K562 (cell line): Measurements from ENCODE around the gene ELFN2. TPM values are rescaled to one million over a fixed set of nuclear protein-coding genes. Genes with fewer than 3 reads are reported as not detected.

Experiments
- ATAC-seq: fragments of 200-7000 bp; cut with Tn5 transposase; 3 replicates; pipeline ENCODE4 v1.9.1; 2020; ENCODE audit warnings: moderate library complexity
- BruUV-seq: library from RNA; stranded (reverse); fragments of 400-500 nt; replicated peaks from 2 replicates; lab custom pipeline; 2021; lab: Mats Ljungman, UMichigan
- CTCF ChIA-PET: fragments of 300-600 bp; formaldehyde crosslinking; extraction: SDS; loops from one replicate; lab custom pipeline; 2021; ENCODE audit warnings: low intra/inter-chr PET ratio; lab: Yijun Ruan, JAX
- POLR2A ChIA-PET: fragments of 300-600, 350-650 bp; sonication (Branson Sonifier 250); formaldehyde crosslinking; extraction: SDS; loops from one replicate; lab custom pipeline; 2021; ENCODE audit warnings: antibody characterized with exemption, inconsistent platforms; lab: Yijun Ruan, JAX
- DNase-seq, 4 experiments: peaks; one replicate each; pipeline versions ENCODE4 v3.0.0 to v3.0.0-alpha.2; 2011 to 2018; ENCODE audit warnings: low spot score in 3 of 4, mixed read lengths in 3 of 4; ENCODE audit errors: extremely low read depth in 1 of 4
- FAIRE-seq: peaks from 2 replicates; lab custom pipeline; 2011; peaks lifted over from hg19 to GRCh38; lab: Jason Lieb, UNC
- H2AFZ ChIP-seq: 2 replicates; pipeline ENCODE4 v1.6.0; 2011; ENCODE audit warnings: low read depth, low read length, control low read depth, inconsistent platforms
- H3K27ac ChIP-seq: fragments of 200-600 bp; 3 replicates; pipeline ENCODE4 v1.8.0; 2011; ENCODE audit warnings: low read depth, mild to moderate bottlenecking, control low read depth, inconsistent platforms, low read length, moderate library complexity, mixed read lengths; ENCODE audit errors: extremely low read depth
- H3K27me3 ChIP-seq, 2 experiments: fragments of 300-600 bp in 1 of 2; 2 replicates in 1 of 2; 3 replicates in 1 of 2; pipeline versions ENCODE4 v1.6.0 to v1.8.0; 2011; ENCODE audit warnings: inconsistent platforms in 2 of 2, low read length in 2 of 2, mild to moderate bottlenecking in 1 of 2, mixed read lengths in 1 of 2, moderate library complexity in 1 of 2; ENCODE audit not compliant: control insufficient read depth in 2 of 2, insufficient read depth in 2 of 2
- H3K36me3 ChIP-seq: fragments of 300-600 bp; 3 replicates; pipeline ENCODE4 v1.8.0; 2011; ENCODE audit warnings: mild to moderate bottlenecking, low read length, inconsistent platforms; ENCODE audit not compliant: control insufficient read depth, insufficient read depth
- H3K4me1 ChIP-seq, 2 experiments: fragments of 200-600 bp in 1 of 2; replicated peaks in 1 of 2; 2 replicates in 1 of 2; 3 replicates in 1 of 2; pipeline versions ENCODE4 v1.5.1 to v1.8.0; 2011; ENCODE audit warnings: inconsistent platforms in 2 of 2, low read length in 2 of 2, mild to moderate bottlenecking in 1 of 2, mixed read lengths in 1 of 2, moderate library complexity in 1 of 2; ENCODE audit not compliant: control insufficient read depth in 2 of 2, insufficient read depth in 2 of 2
- H3K4me2 ChIP-seq: 2 replicates; pipeline ENCODE4 v1.6.1; 2011; ENCODE audit warnings: low read length, control low read depth, inconsistent platforms, mixed read lengths; ENCODE audit not compliant: insufficient read depth
- H3K4me3 ChIP-seq: fragments of 200-600 bp; sonication (generic), shearing (Covaris generic); 2 replicates; pipeline ENCODE4 v1.5.1; 2016; ENCODE audit warnings: control low read depth, inconsistent platforms
- H3K79me2 ChIP-seq: fragments of 200-600 bp; 3 replicates; pipeline ENCODE4 v1.8.0; 2011; ENCODE audit warnings: low read length, inconsistent platforms; ENCODE audit not compliant: control insufficient read depth, insufficient read depth
- H3K9ac ChIP-seq, 2 experiments: 2 replicates each; pipeline versions ENCODE4 v1.6.0 to v1.6.1; 2011; ENCODE audit warnings: low read depth in 2 of 2, low read length in 2 of 2, control low read depth in 1 of 2, inconsistent platforms in 1 of 2, mild to moderate bottlenecking in 1 of 2, mixed read lengths in 1 of 2; ENCODE audit not compliant: insufficient read depth in 1 of 2
- H3K9me1 ChIP-seq: one replicate; pipeline ENCODE4 v1.6.0; 2011; ENCODE audit warnings: inconsistent platforms, mild to moderate bottlenecking, low read length, moderate library complexity; ENCODE audit not compliant: control insufficient read depth, insufficient read depth
- H3K9me3 ChIP-seq: replicated peaks from 2 replicates; pipeline ENCODE4 v1.5.1; 2011; ENCODE audit warnings: low read depth, low read length, inconsistent platforms; ENCODE audit not compliant: control insufficient read depth, insufficient read depth
- H4K20me1 ChIP-seq: replicated peaks from 2 replicates; pipeline ENCODE4 v1.6.1; 2011; ENCODE audit warnings: low read length, inconsistent platforms, mixed read lengths; ENCODE audit not compliant: control insufficient read depth, insufficient read depth
- KLF6 ChIP-seq: fragments of 250-450 bp; sonication (Bioruptor Pico); IDR thresholded peaks from 2 replicates; pipeline ENCODE4 v1.4.0; 2020; ENCODE audit warnings: mild to moderate bottlenecking, moderate library complexity, borderline replicate concordance
- LARP7 ChIP-seq: fragments of 450-650 bp; IDR thresholded peaks from 2 replicates; pipeline ENCODE4 v1.6.1; 2016
- MAFK ChIP-seq: IDR thresholded peaks from 2 replicates; pipeline ENCODE4 v1.6.1; 2011; ENCODE audit warnings: low read length, improper control_type of control experiment
- NR4A1 ChIP-seq, 2 experiments: fragments of 250-450 bp in 1 of 2; fragments of 450-650 bp in 1 of 2; sonication (Bioruptor Pico) in 1 of 2; IDR thresholded peaks; 2 replicates each; pipeline versions ENCODE4 v1.4.0 to v1.6.1; 2016 to 2020; ENCODE audit warnings: mild to moderate bottlenecking in 2 of 2, missing compliant biosample characterization in 1 of 2, missing genetic modification characterization in 1 of 2, moderate library complexity in 1 of 2
- PTBP1 ChIP-seq: fragments of 200-400 bp; formaldehyde crosslinking; IDR thresholded peaks from 2 replicates; pipeline ENCODE4 v1.6.1; 2017; ENCODE audit warnings: low read depth, low read length
- RAD21 ChIP-seq, 2 experiments: fragments of 250-450 bp in 1 of 2; fragments of 450-650 bp in 1 of 2; sonication (Bioruptor Pico) in 1 of 2; formaldehyde crosslinking in 1 of 2; IDR thresholded peaks in 1 of 2; conservative IDR thresholded peaks in 1 of 2; 2 replicates each; pipeline versions ENCODE4 v1.4.0 to v1.8.0; 2020 to 2022; ENCODE audit warnings: mild to moderate bottlenecking in 2 of 2, moderate library complexity in 1 of 2
- SMARCA4 ChIP-seq: fragments of 450-650 bp; IDR thresholded peaks from 2 replicates; pipeline ENCODE4 v1.6.1; 2016
- TBP ChIP-seq: optimal IDR thresholded peaks from 2 replicates; pipeline ENCODE3; 2011; ENCODE audit warnings: low read depth, low read length, improper control_type of control experiment
- ZNF217 ChIP-seq: sonication (generic); formaldehyde crosslinking; IDR thresholded peaks from 2 replicates; pipeline ENCODE4 v1.8.0; 2022; ENCODE audit warnings: mild to moderate bottlenecking, missing genetic modification reagents
- ZNF282 ChIP-seq: sonication (generic); formaldehyde crosslinking; IDR thresholded peaks from 2 replicates; pipeline ENCODE4 v1.8.1; 2023; ENCODE audit warnings: missing genetic modification reagents
- WGBS: fragments of 100-300 bp; shearing (Covaris generic); methylation state at CpG from one replicate; pipeline ENCODE4 v1.1.6; 2016; ENCODE audit warnings: low coverage, mixed read lengths; ENCODE audit not compliant: insufficient coverage; ENCODE audit errors: missing lambda C conversion rate; 5-methylcytosine and 5-hydroxymethylcytosine counted together
- in situ Hi-C: fragments of 300-500 bp; cut with MboI; formaldehyde crosslinking; loops from 4 replicates; pipeline ENCODE4 v1.15.0; 2018; ENCODE audit warnings: inconsistent platforms, mixed read lengths
- intact Hi-C: fragments of 100-400 bp; cut with micrococcal nuclease; formaldehyde crosslinking; loops from 2 replicates; pipeline ENCODE4 v1.14.2; 2022
- polyA plus RNA-seq, 8 experiments: library from polyadenylated mRNA; depleted of rRNA in 4 of 8; stranded (reverse) in 5 of 8; unstranded in 3 of 8; fragments of >200 nt; fragmentation: Nextera tagmentation in 2 of 8; fragmentation: Illumina TruSeq in 1 of 8; extraction: Ambion mirVana in 2 of 8; extraction: Trizol in 1 of 8; gene quantifications; 2 replicates each; pipeline versions ENCODE4 v1.2.1 to v1.2.3, GENCODE V29; 2011 to 2014; ENCODE audit warnings: inconsistent platforms in 1 of 8, missing spikeins in 1 of 8
- total RNA-seq, 7 experiments: library from RNA; depleted of rRNA in 6 of 7; stranded (reverse); fragments of >200 nt in 6 of 7; fragmentation: Illumina TruSeq in 2 of 7; extraction: Trizol in 2 of 7; gene quantifications; 2 replicates each; pipeline versions ENCODE4 v1.2.1 to v1.2.3, GENCODE V29; 2011 to 2021; ENCODE audit warnings: low replicate concordance in 1 of 7
- TF ChIP-seq, protein P1 (sequence below): fragments of 450-650 bp; IDR thresholded peaks from 2 replicates; pipeline ENCODE4 v1.6.1; 2016

Gene ELFN2
- total and polyA plus RNA-seq, 9 of the 15 experiments (the other 6 are each of a cell fraction or from before 2014, with no cell fraction given) = not detected

GRCh38 chr22:37445501-37445900 is 18.2 kb upstream of the ELFN2 start (continued):
- TF ChIP-seq NR4A1 (CRISPR knock-in tag; IDR thresholded peaks at IDR 0.05) (no peak), NR4A1 (tag; IDR thresholded peaks at IDR 0.05) (no peak), KLF6 (CRISPR knock-in tag) (no peak), MAFK (no peak)

GRCh38 chr22:37443977-37444376 is 16.7 kb upstream of the ELFN2 start:
- intact Hi-C loops = no loop called here
- FAIRE-seq = no peak
- WGBS = 0% methylated on average over 5 of the region's 7 CpGs
- TF ChIP-seq RAD21 (CRISPR knock-in tag; conservative IDR thresholded peaks at IDR 0.05 in 1 of 2, IDR thresholded peaks at IDR 0.05 in 1 of 2) (no peak), ZNF217 (CRISPR knock-in tag) (no peak), SMARCA4 (no peak), PTBP1 (no peak), TBP (no peak), LARP7 (no peak), ZNF282 (no peak)
- TF ChIP-seq, protein P1, sequence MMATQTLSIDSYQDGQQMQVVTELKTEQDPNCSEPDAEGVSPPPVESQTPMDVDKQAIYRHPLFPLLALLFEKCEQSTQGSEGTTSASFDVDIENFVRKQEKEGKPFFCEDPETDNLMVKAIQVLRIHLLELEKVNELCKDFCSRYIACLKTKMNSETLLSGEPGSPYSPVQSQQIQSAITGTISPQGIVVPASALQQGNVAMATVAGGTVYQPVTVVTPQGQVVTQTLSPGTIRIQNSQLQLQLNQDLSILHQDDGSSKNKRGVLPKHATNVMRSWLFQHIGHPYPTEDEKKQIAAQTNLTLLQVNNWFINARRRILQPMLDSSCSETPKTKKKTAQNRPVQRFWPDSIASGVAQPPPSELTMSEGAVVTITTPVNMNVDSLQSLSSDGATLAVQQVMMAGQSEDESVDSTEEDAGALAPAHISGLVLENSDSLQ = no peak
- Histone ChIP-seq H3K79me2 (no peaks in the 10 kb centered on the region), H2AFZ (no peak overlapping the region), H3K4me1 (no peaks in the 10 kb centered on the region), H3K9me1 (no peaks in the 10 kb centered on the region), H3K9me3 (no peaks in the 10 kb centered on the region), H3K27ac (no peak overlapping the region), H4K20me1 (no peaks in the 10 kb centered on the region), H3K4me2 (no peak overlapping the region), H3K27me3 (peaks cover 0 to 33% of the 10 kb centered on the region in 2 experiments; a peak in 3 of 5 replicates), H3K9ac (no peak overlapping the region), H3K36me3 (no peaks in the 10 kb centered on the region), H3K4me3 (no peak overlapping the region)
- ChIA-PET CTCF (no interaction called here), POLR2A (no interaction called here)
- DNase-seq = no peak
- BruUV-seq = no TSS peak
- in situ Hi-C loops = no loop called here
- ATAC-seq = no peak
